ENCODE data around the gene IGFBP7.
"Not testable (repeated sequence)": the region's sequence is repeated elsewhere in the genome, so short reads cannot be mapped to it uniquely, and the experiment has no call there.

The IGFBP7 gene

GRCh38 chr4:57070461-57070860, 39.7 kb downstream of the IGFBP7 start:
- no peak for DNase-seq

DNA sequence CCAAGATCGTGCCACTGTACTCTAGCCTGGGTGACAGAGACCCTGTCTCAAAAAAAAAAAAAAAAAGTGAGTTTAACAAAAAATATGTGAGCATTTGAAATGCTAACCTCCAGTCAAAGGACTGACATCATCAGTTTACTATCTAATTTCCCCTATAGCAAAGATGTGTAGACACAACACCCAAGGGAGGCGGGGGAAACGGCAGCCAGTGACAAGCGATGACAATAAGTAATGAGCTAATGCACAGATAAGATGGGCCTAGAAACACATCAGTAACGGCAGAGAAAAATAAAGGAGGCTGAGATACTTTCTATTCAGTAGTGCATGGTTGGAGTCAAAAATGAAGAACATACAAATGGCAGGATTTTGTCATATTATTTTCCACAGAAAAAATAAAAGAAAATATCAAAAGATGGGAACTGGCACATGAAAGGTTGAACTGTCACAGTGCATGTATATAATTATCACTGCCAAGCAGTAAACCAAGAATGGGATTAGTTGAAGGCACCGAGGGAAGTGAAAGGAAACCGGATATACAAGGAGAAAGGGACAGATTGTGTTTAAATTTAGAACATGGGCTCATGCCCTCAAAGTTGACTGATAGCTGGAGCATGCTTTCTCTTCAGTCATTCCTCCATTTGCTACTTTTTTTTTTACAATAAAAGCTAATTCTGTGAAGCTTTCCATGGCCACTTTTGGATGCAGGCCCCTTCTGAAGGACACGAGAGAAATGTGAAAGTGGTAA, 41.8 kb downstream of the IGFBP7 start:
- DNase-seq = no peak

GRCh38 chr4:57065730-57066482, 44.3 kb downstream of the IGFBP7 start:
- DNase-seq = no peak

DNA sequence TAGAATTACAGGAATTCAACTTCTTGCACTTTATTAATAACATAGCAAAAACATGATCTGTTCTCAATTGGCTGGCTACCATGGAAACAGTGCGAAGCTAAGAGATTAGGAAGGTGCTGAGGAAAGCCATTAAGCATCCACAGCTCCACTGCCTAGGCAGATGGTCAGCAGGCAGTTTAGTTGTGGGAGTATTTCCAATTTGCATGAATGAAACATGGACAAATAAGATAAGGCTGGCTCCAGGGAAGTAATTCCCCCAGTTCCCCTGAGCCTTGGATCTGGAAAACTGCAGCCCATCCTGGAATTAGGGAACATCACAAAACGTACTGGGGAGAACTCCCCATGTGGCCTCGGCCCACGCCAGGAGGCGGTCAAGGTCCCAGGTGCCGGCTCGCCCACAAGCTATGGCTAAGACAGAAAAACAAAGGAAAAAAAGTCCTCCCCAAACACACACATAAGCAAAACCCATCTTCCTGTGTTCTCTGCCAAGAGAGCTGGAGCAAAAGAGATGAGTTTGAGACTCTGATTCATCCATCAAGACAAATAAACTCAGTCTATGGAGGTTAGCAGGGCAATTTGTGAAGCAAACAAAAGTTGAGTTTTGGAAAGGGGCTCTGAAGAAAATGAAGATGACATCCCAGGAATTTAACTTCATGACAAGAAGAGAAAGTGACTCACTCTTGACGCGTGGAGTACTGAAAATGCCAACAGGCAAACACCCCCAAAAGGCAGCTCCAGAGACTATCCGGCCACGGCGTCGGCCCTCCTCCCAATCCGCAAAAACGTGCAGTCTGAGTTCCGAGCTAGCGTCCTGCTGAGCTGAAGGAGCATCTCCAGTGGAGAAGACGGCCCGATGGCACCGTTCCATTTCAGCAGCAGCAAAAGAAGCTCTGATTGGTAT, 45.1 kb downstream of the IGFBP7 start:
- DNase-seq = no peak

GRCh38 chr4:57064120-57064519, 46.1 kb downstream of the IGFBP7 start:
- no peak for DNase-seq

GRCh38 chr4:57063518-57063917, 46.7 kb downstream of the IGFBP7 start:
- no peak for DNase-seq

- DNase-seq = no peak
These were observed 48.8 kb downstream of the IGFBP7 start for GRCh38 chr4:57061395-57061794.

- not testable (repeated sequence) for DNase-seq
These were observed 49.5 kb downstream of the IGFBP7 start for GRCh38 chr4:57060717-57061067.

DNA sequence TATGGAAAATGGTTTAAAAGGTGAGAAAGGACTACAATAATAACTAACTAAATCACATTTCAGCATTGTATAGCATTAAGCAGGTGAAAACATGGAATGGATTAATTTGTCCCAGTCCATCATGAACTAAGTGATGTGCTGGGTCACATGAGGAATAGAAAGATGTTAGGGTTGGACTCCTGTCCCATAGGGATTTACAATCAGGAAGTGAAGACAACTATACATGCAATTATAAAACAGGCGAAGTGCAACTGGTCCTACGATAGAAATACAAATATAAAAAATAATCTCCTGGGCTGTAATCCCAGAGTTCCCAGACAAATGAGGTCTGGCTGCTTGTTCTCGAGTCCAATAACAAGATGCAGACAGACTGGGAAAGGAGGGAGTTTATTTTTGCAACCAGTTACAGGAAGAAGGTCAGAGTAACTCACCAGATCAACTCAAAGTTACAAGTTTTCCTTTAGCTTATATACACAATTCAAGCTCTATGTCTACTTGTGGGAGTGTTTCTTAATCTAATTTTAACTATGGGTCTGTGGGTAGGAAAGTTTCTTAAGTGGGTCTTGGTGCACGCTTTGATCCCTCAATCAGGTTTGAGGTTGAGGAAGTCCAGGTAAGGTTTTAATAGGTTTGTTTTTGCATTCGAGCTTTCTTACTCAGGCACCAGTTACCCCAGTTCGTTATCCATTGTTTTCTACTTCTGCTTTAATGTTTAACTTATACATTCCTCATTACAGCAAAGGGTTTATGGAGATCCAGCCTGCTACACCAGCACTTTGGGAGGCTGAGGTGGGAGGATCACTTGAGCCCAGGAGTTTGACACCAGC, 50.1 kb downstream of the IGFBP7 start:
- no peak for DNase-seq

DNA sequence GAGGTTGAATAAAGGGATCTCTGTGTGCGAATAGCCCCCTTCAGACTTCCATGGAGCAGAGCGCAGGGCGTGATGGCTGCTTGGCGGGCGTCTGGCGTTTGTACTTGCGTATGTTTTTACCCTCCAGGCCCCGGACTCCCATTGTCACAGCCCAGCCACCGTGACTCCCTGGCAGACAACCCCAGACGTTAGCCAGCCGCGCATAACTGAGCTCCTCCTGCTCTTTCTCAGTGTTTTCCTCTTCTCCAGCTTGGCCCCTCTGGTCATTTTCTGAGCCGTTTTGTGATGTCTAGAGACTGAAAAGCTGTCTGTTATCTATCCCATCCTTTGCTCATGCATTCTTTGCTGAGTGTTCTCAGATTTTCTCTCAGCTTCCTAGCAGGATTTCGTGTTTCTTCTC, 54.3 kb downstream of the IGFBP7 start:
- peak in 1 of 14 donors; percentile 7 for DNase-seq

DNA sequence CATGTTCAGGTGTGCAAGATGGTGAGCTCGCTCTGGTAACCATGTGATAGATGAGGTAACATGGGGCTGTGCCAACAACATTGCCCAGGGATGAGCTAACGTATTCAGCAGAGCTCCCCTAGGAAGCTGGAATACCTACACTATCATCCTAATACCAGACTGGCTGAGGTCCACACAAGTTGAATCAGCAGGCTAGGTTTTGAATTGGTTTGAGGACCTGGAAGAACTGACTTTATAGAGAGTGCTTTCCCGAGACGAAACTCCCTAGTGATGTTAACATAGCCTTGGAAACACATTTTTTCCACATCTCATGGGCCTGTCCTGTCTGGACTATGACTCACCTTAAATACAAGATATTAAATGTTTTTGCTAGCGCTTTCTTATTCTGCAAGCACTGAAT, 56.7 kb downstream of the IGFBP7 start:
- no peak for DNase-seq

DNA sequence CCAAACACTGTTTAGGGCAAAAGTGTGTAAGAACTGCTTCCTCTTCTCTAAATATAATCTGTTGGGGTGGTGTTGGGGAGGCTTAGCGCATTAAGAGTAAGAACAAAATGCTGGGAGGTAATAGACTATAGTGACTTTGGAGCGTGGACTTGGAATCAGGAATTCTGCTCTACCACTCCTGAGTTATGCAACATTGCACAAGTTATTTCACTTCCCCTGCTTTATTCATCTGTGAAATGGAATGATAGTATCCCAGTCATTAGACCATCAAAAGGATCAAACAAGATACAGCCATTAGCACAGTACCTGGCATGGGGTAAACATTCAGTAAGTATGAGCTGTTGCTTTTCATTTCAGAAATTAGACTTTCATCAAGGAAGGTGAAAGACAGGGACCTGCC, 58.7 kb downstream of the IGFBP7 start:
- no peak for DNase-seq

- DNase-seq = no peak
These were observed 59.1 kb downstream of the IGFBP7 start for GRCh38 chr4:57051095-57051494.

DNA sequence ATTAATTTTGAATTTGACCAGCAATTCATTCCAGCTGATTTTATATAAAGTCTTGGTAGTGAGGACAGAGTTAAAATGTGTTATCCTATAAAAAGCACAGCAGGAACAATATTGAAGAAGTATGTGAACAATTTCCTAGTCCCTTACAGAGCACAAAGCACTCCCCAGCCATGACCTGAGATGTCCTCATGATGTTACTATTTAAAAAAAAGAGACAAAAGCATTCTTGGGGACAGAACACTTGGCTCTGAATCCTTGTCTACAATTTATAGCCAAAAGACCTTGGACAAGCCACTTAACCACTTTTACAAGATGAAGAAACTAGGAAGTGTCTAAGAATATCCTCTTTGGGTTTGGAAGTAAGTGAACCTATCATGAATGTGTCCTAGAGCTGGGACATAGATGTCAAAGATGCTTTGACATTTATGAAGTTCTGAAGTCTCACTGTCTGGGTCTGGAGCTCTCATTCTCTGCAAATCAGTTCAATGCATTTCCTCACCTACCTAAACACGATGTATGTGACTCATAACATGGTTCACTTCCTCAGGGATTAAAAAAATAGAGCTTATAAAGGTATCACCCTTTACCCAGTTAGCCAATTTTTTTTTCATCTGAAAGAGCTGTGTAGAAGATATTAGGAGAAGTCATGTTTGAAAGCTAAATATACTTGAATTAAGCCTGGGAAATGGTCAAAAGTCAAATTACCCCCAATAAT, 61.4 kb downstream of the IGFBP7 start:
- DNase-seq = no peak

DNA sequence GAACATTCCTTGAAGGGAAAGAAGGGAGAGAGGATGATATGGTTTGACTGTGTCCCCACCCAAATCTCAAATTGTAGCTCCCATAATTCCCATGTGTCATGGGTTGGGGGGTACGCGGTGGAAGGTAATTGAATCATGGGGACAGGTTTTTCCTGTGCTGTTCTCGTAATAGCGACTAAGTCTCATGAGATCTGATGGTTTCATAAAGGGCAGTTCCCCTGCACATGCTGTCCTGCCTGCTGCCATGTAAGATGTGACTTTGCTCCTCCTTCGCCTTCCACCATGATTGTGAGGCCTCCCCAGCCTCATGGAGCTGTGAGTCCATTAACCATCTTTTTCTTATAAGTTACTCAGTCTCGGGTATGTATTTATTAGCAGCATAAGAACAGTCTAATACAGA, 63.1 kb downstream of the IGFBP7 start:
- not testable (repeated sequence) for DNase-seq

- no peak for DNase-seq
These were observed 65.2 kb downstream of the IGFBP7 start for GRCh38 chr4:57044996-57045395.

- DNase-seq = no peak
These were observed 65.9 kb downstream of the IGFBP7 start for GRCh38 chr4:57044279-57044678.

- DNase-seq = no peak
These were observed 66.6 kb downstream of the IGFBP7 start for GRCh38 chr4:57043347-57044251.

- DNase-seq = peak in 1 of 14 donors; percentile 65
These were observed 67.4 kb downstream of the IGFBP7 start for GRCh38 chr4:57042711-57043169.

GRCh38 chr4:57041020-57041419, 69.2 kb downstream of the IGFBP7 start:
- no peak for DNase-seq
